Heart left ventricle (tissue), 16 donors: ENCODE measurements around the gene TRA2B. TPM values are rescaled to one million over a fixed set of nuclear protein-coding genes. Genes with fewer than 3 reads are reported as not detected.
A peak's percentile ranks its signal among the peaks of the same experiment; 100 is the strongest.

ENCODE experiments used
- ATAC-seq, 4 donors: fragments of 200-7000 bp; cut with Tn5 transposase; one replicate each; pipeline ENCODE4 v1.9.1; 2020 to 2022; ENCODE audit warnings: moderate library complexity in 4 of 4, mild to moderate bottlenecking in 3 of 4, moderate number of reproducible peaks in 1 of 4
- DNase-seq, 5 donors: peaks; one replicate each; pipeline ENCODE4 v3.0.0-alpha.2; 2020
- H3K27ac ChIP-seq, 12 donors: fragments of 200-600 bp; sonication (generic) in 4 of 12; one replicate each; pipeline versions ENCODE4 v1.5.0 to v1.8.0; 2016 to 2022; ENCODE audit warnings: mild to moderate bottlenecking in 2 of 12
- H3K27me3 ChIP-seq, 9 donors: fragments of 200-600 bp; sonication (generic) in 2 of 9; one replicate each; pipeline versions ENCODE4 v1.5.1 to v1.8.0; 2016 to 2022; ENCODE audit warnings: mild to moderate bottlenecking in 3 of 9
- H3K36me3 ChIP-seq, 9 donors: fragments of 200-600 bp; sonication (generic) in 2 of 9; one replicate each; pipeline versions ENCODE4 v1.5.0 to v1.8.0; 2018 to 2022; ENCODE audit warnings: mild to moderate bottlenecking in 2 of 9
- H3K4me1 ChIP-seq, 12 donors: fragments of 200-600 bp; sonication (generic) in 4 of 12; one replicate each; pipeline versions ENCODE4 v1.5.0 to v1.8.0; 2016 to 2022; ENCODE audit warnings: mild to moderate bottlenecking in 3 of 12
- H3K4me3 ChIP-seq, 12 donors: fragments of 200-600 bp; sonication (generic) in 4 of 12; one replicate each; pipeline versions ENCODE4 v1.5.0 to v1.8.0; 2017 to 2022; ENCODE audit warnings: mild to moderate bottlenecking in 9 of 12, moderate library complexity in 4 of 12
- H3K9me3 ChIP-seq, 12 donors: fragments of 200-600 bp; sonication (generic) in 4 of 12; one replicate each; pipeline versions ENCODE4 v1.5.0 to v1.8.0; 2016 to 2022; ENCODE audit warnings: mild to moderate bottlenecking in 1 of 12
- CTCF ChIP-seq, 12 donors: fragments of 200-600 bp; sonication (generic) in 4 of 12; IDR thresholded peaks; one replicate each; pipeline versions ENCODE4 v1.5.0 to v1.8.0; 2018 to 2022; ENCODE audit warnings: antibody characterized with exemption in 12 of 12, mild to moderate bottlenecking in 5 of 12
- POLR2A ChIP-seq, 2 donors: fragments of 450-650 bp; IDR thresholded peaks; one replicate each; pipeline ENCODE4 v1.6.1; 2017; ENCODE audit warnings: antibody characterized with exemption in 2 of 2, mild to moderate bottlenecking in 2 of 2, moderate library complexity in 2 of 2
- WGBS, 4 donors: extraction: QIAGEN DNeasy Blood & Tissue Kit in 2 of 4; methylation state at CpG; one replicate each; pipeline versions ENCODE4 v1.1.5 to v1.1.7; 2013 to 2018; 5-methylcytosine and 5-hydroxymethylcytosine counted together
- intact Hi-C, 10 donors: fragments of 100-400 bp; cut with DNase I; formaldehyde crosslinking; loops; one replicate each; pipeline versions ENCODE4 v1.11.1 to v1.14.2; 2022
- polyA plus RNA-seq, 2 donors: library from polyadenylated mRNA; stranded (reverse); fragments of 200-250 nt; gene quantifications; one replicate each; pipeline ENCODE4 v1.2.3, GENCODE V29; 2013
- total RNA-seq, 9 donors: library from RNA; depleted of rRNA in 2 of 9; stranded (reverse); fragments of >200 nt in 2 of 9; fragmentation: NEBNext Ultra II Directional in 3 of 9; extraction: Animal tissue kit (Norgen Biotek cat#: 25700) in 3 of 9; gene quantifications; one replicate each; pipeline versions ENCODE4 v1.1.0 to v1.2.4, GENCODE V29; 2016 to 2023
- donor health status: ischemic (EF 13 %, LVEDD 7.1; RV severe dilation, severe dysfunction).
- donor health status: healthy with polysubstance abuse.
- donor health status: DM: no; HTN: yes; CAD: no.
- donor health status: DM: no; HTN: no; CAD: no.
- donor health status: ischemic (EF 25% LVEDD 6.9; RV normal size, moderate dysfunction).
- donor health status: ischemic (EF 25% LVEDD 5.7; RV mildly dilated, moderate dysfunction).
- donor health status: healthy.
- donor health status: DM: yes; HTN: yes; CAD: no.
- donor health status: ischemic (EF 35%, LVEDD 5.7; RV mildly dilated, moderate dysfunction).
- donor health status: nonischemic (EF 11% LVEDD 7.7; RV severe dilation, severe dysfunction).
- donor health status: DM: yes; HTN: yes; CAD: no.
- donor health status: PGD.
- donor health status: ischemic (EF 29% LVEDD 5.4; RV normal size, mild dysfunction).
- donor health status: nonischemic (EF 23%, LVEDD 6.1; RV moderate dilation, normal function).

The TRA2B gene
- total and polyA plus RNA-seq, 11 donors, result 28.5 to 66.0 (median 46.1) TPM

GRCh38 chr3:185983495-185984141, 45.8 kb upstream of the TRA2B start:
- TF ChIP-seq CTCF (IDR thresholded peaks at IDR 0.05) (peak; percentile 79 to 96 (median 89)), POLR2A (IDR thresholded peaks at IDR 0.05) (no peak)
- H3K9me3 ChIP-seq, result no peaks in the 10 kb centered on the region
- peak overlapping the region in 1 of 12 donors; percentile 26 for H3K4me3 ChIP-seq
- peak; percentile 57 to 75 (median 66) for DNase-seq
- peak; percentile 82 to 96 (median 94) for ATAC-seq
- peaks cover 0 to 2% (median 0%) of the 10 kb centered on the region in 9 donors for H3K36me3 ChIP-seq
- H3K4me1 ChIP-seq, result peaks cover 0 to 14% (median 4%) of the 10 kb centered on the region in 12 donors
- intact Hi-C loops, result loop anchor here (1.0 to 10.0 kb wide), 17 partner anchors 124 to 634 kb away; partner anchors contain the start of genes CRYGS (in 3 of the 10), AHSG (in 2 of the 10) and ETV5 (in 1 of the 10)
- no peak overlapping the region for H3K27ac ChIP-seq
- 11 to 19% (median 16%) methylated on average over 23 of the region's 23 CpGs for WGBS, 4 donors
- H3K27me3 ChIP-seq, result peaks cover 0 to 11% (median 0%) of the 10 kb centered on the region in 9 donors

DNA sequence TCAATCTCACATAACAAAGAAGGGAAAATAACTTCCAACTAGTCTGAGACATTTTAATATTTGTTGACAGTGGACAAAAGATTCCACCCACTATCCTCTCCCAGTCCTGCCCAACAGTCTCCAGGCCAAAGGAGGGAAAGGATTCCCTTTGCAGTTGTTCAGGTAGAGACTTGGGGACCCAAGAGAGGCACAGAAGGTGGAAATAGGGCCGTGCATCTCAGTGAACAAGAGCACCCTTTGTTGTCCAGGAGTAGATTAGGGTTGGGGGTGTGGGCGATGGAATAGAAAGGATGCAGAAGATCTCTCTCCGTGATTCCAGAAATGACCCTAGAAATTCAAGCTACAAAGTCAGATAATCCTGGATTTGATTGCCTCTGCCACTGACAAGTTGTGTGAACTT, 44.8 kb upstream of the TRA2B start:
- no peak overlapping the region for H3K4me3 ChIP-seq
- DNase-seq (no peak), ATAC-seq (no peak)
- peaks cover 0 to 11% (median 0%) of the 10 kb centered on the region in 9 donors for H3K27me3 ChIP-seq
- H3K4me1 ChIP-seq, result peaks cover 0 to 14% (median 4%) of the 10 kb centered on the region in 12 donors
- WGBS, 4 donors, result 60 to 74% (median 67%) methylated on average over 3 of the region's 3 CpGs
- H3K9me3 ChIP-seq, result no peaks in the 10 kb centered on the region
- peaks cover 0 to 2% (median 0%) of the 10 kb centered on the region in 9 donors for H3K36me3 ChIP-seq
- no peak for TF ChIP-seq POLR2A (IDR thresholded peaks at IDR 0.05)
- TF ChIP-seq CTCF (IDR thresholded peaks at IDR 0.05), result no peak
- H3K27ac ChIP-seq, result no peak overlapping the region
- intact Hi-C loops, result loop anchor here (1.0 to 10.0 kb wide), 17 partner anchors 125 to 635 kb away; partner anchors contain the start of genes CRYGS (in 3 of the 10), AHSG (in 2 of the 10) and ETV5 (in 1 of the 10)

GRCh38 chr3:185981621-185982020, 43.8 kb upstream of the TRA2B start:
- peaks cover 0 to 14% (median 4%) of the 10 kb centered on the region in 12 donors for H3K4me1 ChIP-seq
- H3K9me3 ChIP-seq, result no peaks in the 10 kb centered on the region
- H3K27ac ChIP-seq, result no peak overlapping the region
- ATAC-seq, result no peak
- intact Hi-C loops, result loop anchor here (2.0 to 10.0 kb wide), 15 partner anchors 126 to 637 kb away; partner anchors contain the start of genes CRYGS (in 3 of the 10), AHSG (in 2 of the 10) and ETV5 (in 1 of the 10)
- TF ChIP-seq CTCF (IDR thresholded peaks at IDR 0.05) (no peak), POLR2A (IDR thresholded peaks at IDR 0.05) (no peak)
- no peak for DNase-seq
- WGBS, 4 donors, result 61 to 69% (median 63%) methylated on average over 3 of the region's 3 CpGs
- peaks cover 0 to 2% (median 0%) of the 10 kb centered on the region in 9 donors for H3K36me3 ChIP-seq
- H3K27me3 ChIP-seq, result peaks cover 0 to 11% (median 0%) of the 10 kb centered on the region in 9 donors
- no peak overlapping the region for H3K4me3 ChIP-seq

GRCh38 chr3:185979721-185980121, 41.9 kb upstream of the TRA2B start:
- Histone ChIP-seq H3K4me3 (no peak overlapping the region), H3K27me3 (peaks cover 0 to 11% (median 0%) of the 10 kb centered on the region in 9 donors), H3K4me1 (peaks cover 0 to 14% (median 4%) of the 10 kb centered on the region in 12 donors), H3K36me3 (peaks cover 0 to 2% (median 0%) of the 10 kb centered on the region in 9 donors), H3K27ac (no peak overlapping the region), H3K9me3 (no peaks in the 10 kb centered on the region)
- intact Hi-C loops, result loop anchor here in 8 of 10 donors (2.0 to 10.0 kb wide), 10 partner anchors 128 to 639 kb away; partner anchors contain the start of genes CRYGS (in 3 of the 8), AHSG (in 2 of the 8) and ETV5 (in 1 of the 8)
- ATAC-seq (no peak), DNase-seq (no peak)
- WGBS, 4 donors, result 63 to 75% (median 65%) methylated on average over 8 of the region's 8 CpGs
- TF ChIP-seq CTCF (IDR thresholded peaks at IDR 0.05) (no peak), POLR2A (IDR thresholded peaks at IDR 0.05) (no peak)
